ENCODE measurements around the gene CLPTM1. TPM values are rescaled to one million over a fixed set of nuclear protein-coding genes. Genes with fewer than 3 reads are reported as not detected.

CLPTM1 gene
- total and polyA plus RNA-seq, 2 experiments from 2014 or later: 59.6 to 71.4 TPM

GRCh38 chr19:44975444-44975843 lies 20.3 kb downstream of the CLPTM1 start:
- H3K27ac ChIP-seq: no peak overlapping the region
- H3K9me3 ChIP-seq (ENCODE audit: low read depth): no peaks in the 10 kb centered on the region
- DNase-seq (ENCODE audit: low read depth in 1 of 2, low spot score in 1 of 2): no peak
- H3K36me3 ChIP-seq: peaks cover 49% of the 10 kb centered on the region
- H3K4me3 ChIP-seq: no peak overlapping the region
- TF ChIP-seq CTCF (IDR thresholded peaks at IDR 0.05; ENCODE audit: low read depth, low read length): no peak
- H3K27me3 ChIP-seq: no peaks in the 10 kb centered on the region
- H3K4me1 ChIP-seq (ENCODE audit: low read depth): no peaks in the 10 kb centered on the region

- no peak for DNase-seq (ENCODE audit: low read depth in 1 of 2, low spot score in 1 of 2)
- Histone ChIP-seq H3K27me3 (no peaks in the 10 kb centered on the region), H3K4me3 (no peak overlapping the region), H3K9me3 (ENCODE audit: low read depth) (no peaks in the 10 kb centered on the region), H3K36me3 (peaks cover 28% of the 10 kb centered on the region), H3K27ac (no peak overlapping the region), H3K4me1 (ENCODE audit: low read depth) (no peaks in the 10 kb centered on the region)
- no peak for TF ChIP-seq CTCF (IDR thresholded peaks at IDR 0.05; ENCODE audit: low read depth, low read length)
These were observed 28.8 kb downstream of the CLPTM1 start for GRCh38 chr19:44984005-44984404.

- Histone ChIP-seq H3K27me3 (no peaks in the 10 kb centered on the region), H3K4me1 (ENCODE audit: low read depth) (no peaks in the 10 kb centered on the region), H3K4me3 (no peak overlapping the region), H3K36me3 (peaks cover 21% of the 10 kb centered on the region), H3K27ac (no peak overlapping the region), H3K9me3 (ENCODE audit: low read depth) (no peaks in the 10 kb centered on the region)
- TF ChIP-seq CTCF (IDR thresholded peaks at IDR 0.05; ENCODE audit: low read depth, low read length): no peak
- no peak for DNase-seq (ENCODE audit: low read depth in 1 of 2, low spot score in 1 of 2)
These were observed 30.3 kb downstream of the CLPTM1 start for GRCh38 chr19:44985445-44985844.

GRCh38 chr19:44986389-44986788 lies 31.2 kb downstream of the CLPTM1 start:
- no peak for DNase-seq (ENCODE audit: low read depth in 1 of 2, low spot score in 1 of 2)
- H3K9me3 ChIP-seq (ENCODE audit: low read depth): no peaks in the 10 kb centered on the region
- peaks cover 25% of the 10 kb centered on the region for H3K36me3 ChIP-seq
- no peaks in the 10 kb centered on the region for H3K27me3 ChIP-seq
- H3K27ac ChIP-seq: no peak overlapping the region
- no peak for TF ChIP-seq CTCF (IDR thresholded peaks at IDR 0.05; ENCODE audit: low read depth, low read length)
- H3K4me3 ChIP-seq: no peak overlapping the region
- no peaks in the 10 kb centered on the region for H3K4me1 ChIP-seq (ENCODE audit: low read depth)

GRCh38 chr19:44987148-44987675 lies 32.0 kb downstream of the CLPTM1 start:
- DNase-seq (ENCODE audit: low read depth in 1 of 2, low spot score in 1 of 2): no peak
- Histone ChIP-seq H3K27me3 (no peaks in the 10 kb centered on the region), H3K9me3 (ENCODE audit: low read depth) (no peaks in the 10 kb centered on the region), H3K4me3 (no peak overlapping the region), H3K4me1 (ENCODE audit: low read depth) (no peaks in the 10 kb centered on the region), H3K27ac (no peak overlapping the region), H3K36me3 (peaks cover 23% of the 10 kb centered on the region)
- no peak for TF ChIP-seq CTCF (IDR thresholded peaks at IDR 0.05; ENCODE audit: low read depth, low read length)

GRCh38 chr19:44988273-44988672 lies 33.1 kb downstream of the CLPTM1 start:
- Histone ChIP-seq H3K36me3 (peaks cover 27% of the 10 kb centered on the region), H3K4me1 (ENCODE audit: low read depth) (no peaks in the 10 kb centered on the region), H3K4me3 (no peak overlapping the region), H3K27me3 (no peaks in the 10 kb centered on the region), H3K27ac (no peak overlapping the region), H3K9me3 (ENCODE audit: low read depth) (no peaks in the 10 kb centered on the region)
- no peak for DNase-seq (ENCODE audit: low read depth in 1 of 2, low spot score in 1 of 2)
- TF ChIP-seq CTCF (IDR thresholded peaks at IDR 0.05; ENCODE audit: low read depth, low read length): no peak
